Hepatocyte (in vitro differentiated cells): Measurements from ENCODE around the gene RASGRF1. TPM values are rescaled to one million over a fixed set of nuclear protein-coding genes. Genes with fewer than 3 reads are reported as not detected.

Experiments used
- DNase-seq: peaks from one replicate; pipeline ENCODE4 v3.0.0-alpha.2; 2016; ENCODE audit warnings: low spot score
- H2AFZ ChIP-seq: fragments of 200-600 bp; sonication (generic); 2 replicates; pipeline ENCODE4 v1.6.0; 2016; ENCODE audit warnings: antibody characterized with exemption, mild to moderate bottlenecking
- H3K27ac ChIP-seq: fragments of 200-600 bp; sonication (generic); 2 replicates; pipeline ENCODE4 v1.5.1; 2016; ENCODE audit warnings: mild to moderate bottlenecking
- H3K27me3 ChIP-seq: fragments of 200-600 bp; sonication (generic); 2 replicates; pipeline ENCODE4 v1.6.1; 2016
- H3K36me3 ChIP-seq: fragments of 200-600 bp; sonication (generic); replicated peaks from 2 replicates; pipeline ENCODE4 v1.5.1; 2016; ENCODE audit warnings: low read depth; ENCODE audit not compliant: insufficient read depth
- H3K4me1 ChIP-seq: fragments of 200-600 bp; sonication (generic); 2 replicates; pipeline ENCODE4 v1.5.1; 2016; ENCODE audit warnings: mild to moderate bottlenecking, moderate library complexity; ENCODE audit not compliant: insufficient read depth
- H3K4me2 ChIP-seq: fragments of 200-600 bp; sonication (generic); 2 replicates; pipeline ENCODE4 v1.6.0; 2016
- H3K4me3 ChIP-seq: fragments of 200-600 bp; sonication (generic); 2 replicates; pipeline ENCODE4 v1.5.1; 2016; ENCODE audit warnings: mild to moderate bottlenecking
- H3K79me2 ChIP-seq: fragments of 200-600 bp; sonication (generic); 2 replicates; pipeline ENCODE4 v1.6.0; 2017; ENCODE audit warnings: mild to moderate bottlenecking
- H3K9me2 ChIP-seq: fragments of 200-600 bp; sonication (generic); replicated peaks from 2 replicates; pipeline ENCODE4 v1.6.0; 2017; ENCODE audit warnings: mild to moderate bottlenecking; ENCODE audit not compliant: insufficient read depth
- H3K9me3 ChIP-seq: fragments of 200-600 bp; sonication (generic); 2 replicates; pipeline ENCODE4 v1.5.1; 2016; ENCODE audit warnings: low read depth, mild to moderate bottlenecking
- H4K20me1 ChIP-seq: fragments of 200-600 bp; sonication (generic); 2 replicates; pipeline ENCODE4 v1.6.0; 2016; ENCODE audit warnings: mild to moderate bottlenecking; ENCODE audit not compliant: insufficient read depth, poor library complexity, severe bottlenecking
- CTCF ChIP-seq: fragments of 200-600 bp; sonication (generic); IDR thresholded peaks from 2 replicates; pipeline ENCODE4 v1.5.1; 2016; ENCODE audit warnings: antibody characterized with exemption, mild to moderate bottlenecking; ENCODE audit not compliant: poor library complexity
- EZH2 ChIP-seq: fragments of 200-600 bp; sonication (generic); IDR thresholded peaks from 2 replicates; pipeline ENCODE4 v1.6.1; 2016; ENCODE audit warnings: antibody characterized with exemption, mild to moderate bottlenecking, borderline replicate concordance
- EZH2phosphoT487 ChIP-seq: fragments of 200-600 bp; sonication (generic); IDR thresholded peaks from one replicate; pipeline ENCODE4 v1.6.1; 2018; ENCODE audit warnings: antibody characterized with exemption, mild to moderate bottlenecking, low read depth, moderate library complexity; ENCODE audit not compliant: unreplicated experiment, severe bottlenecking
- WGBS: methylation state at CpG from one replicate; pipeline ENCODE4 v1.1.6; 2016; ENCODE audit warnings: low lambda C conversion rate; ENCODE audit errors: missing lambda C conversion rate; 5-methylcytosine and 5-hydroxymethylcytosine counted together
- polyA plus RNA-seq: library from polyadenylated mRNA; unstranded; fragments of >200 nt; fragmentation: Nextera tagmentation; extraction: Ambion mirVana; gene quantifications from 2 replicates; pipeline ENCODE4 v1.2.1, GENCODE V29; 2016
- total RNA-seq: library from RNA; depleted of rRNA; stranded (reverse); fragments of >200 nt; gene quantifications from 2 replicates; pipeline ENCODE4 v1.2.3, GENCODE V29; 2014

RASGRF1 gene
- total and polyA plus RNA-seq, 2 experiments from 2014 or later: 0.52 to 1.5 TPM

GRCh38 chr15:79006071-79006470, 84.5 kb downstream of the RASGRF1 start:
- H3K36me3 ChIP-seq: no peaks in the 10 kb centered on the region
- no peaks in the 10 kb centered on the region for H3K27me3 ChIP-seq
- H2AFZ ChIP-seq: no peak overlapping the region
- H3K27ac ChIP-seq: no peak overlapping the region
- no peaks in the 10 kb centered on the region for H4K20me1 ChIP-seq
- no peaks in the 10 kb centered on the region for H3K79me2 ChIP-seq
- H3K9me3 ChIP-seq: no peaks in the 10 kb centered on the region
- no peak overlapping the region for H3K4me3 ChIP-seq
- WGBS: 95% methylated on average over 16 of the region's 16 CpGs
- H3K9me2 ChIP-seq: no peaks in the 10 kb centered on the region
- no peaks in the 10 kb centered on the region for H3K4me1 ChIP-seq
- no peak for DNase-seq
- TF ChIP-seq CTCF: no peak
- no peak for TF ChIP-seq EZH2phosphoT487
- no peak for TF ChIP-seq EZH2
- H3K4me2 ChIP-seq: no peak overlapping the region

GRCh38 chr15:79004336-79004735, 86.2 kb downstream of the RASGRF1 start:
- peak; percentile 46 for DNase-seq
- H4K20me1 ChIP-seq: no peaks in the 10 kb centered on the region
- no peaks in the 10 kb centered on the region for H3K4me1 ChIP-seq
- no peak overlapping the region for H3K27ac ChIP-seq
- H2AFZ ChIP-seq: no peak overlapping the region
- WGBS: 60% methylated on average over 6 of the region's 6 CpGs
- no peaks in the 10 kb centered on the region for H3K9me3 ChIP-seq
- TF ChIP-seq CTCF (no peak), EZH2 (no peak), EZH2phosphoT487 (no peak)
- no peaks in the 10 kb centered on the region for H3K79me2 ChIP-seq
- no peaks in the 10 kb centered on the region for H3K27me3 ChIP-seq
- no peak overlapping the region for H3K4me3 ChIP-seq
- no peaks in the 10 kb centered on the region for H3K36me3 ChIP-seq
- no peak overlapping the region for H3K4me2 ChIP-seq
- no peaks in the 10 kb centered on the region for H3K9me2 ChIP-seq

- Histone ChIP-seq H3K4me2 (no peak overlapping the region), H2AFZ (no peak overlapping the region), H3K4me1 (no peaks in the 10 kb centered on the region), H4K20me1 (no peaks in the 10 kb centered on the region), H3K36me3 (no peaks in the 10 kb centered on the region), H3K9me2 (no peaks in the 10 kb centered on the region), H3K27ac (no peak overlapping the region), H3K79me2 (no peaks in the 10 kb centered on the region), H3K4me3 (no peak overlapping the region), H3K9me3 (no peaks in the 10 kb centered on the region), H3K27me3 (no peaks in the 10 kb centered on the region)
- WGBS: 93% methylated on average over 24 of the region's 24 CpGs
- TF ChIP-seq EZH2phosphoT487: no peak
- no peak for TF ChIP-seq CTCF
- no peak for TF ChIP-seq EZH2
- no peak for DNase-seq
These were observed 86.7 kb downstream of the RASGRF1 start for GRCh38 chr15:79003896-79004295.

- DNase-seq: no peak
- Histone ChIP-seq H2AFZ (no peak overlapping the region), H3K4me3 (no peak overlapping the region), H3K9me2 (no peaks in the 10 kb centered on the region), H3K4me1 (no peaks in the 10 kb centered on the region), H4K20me1 (no peaks in the 10 kb centered on the region), H3K36me3 (no peaks in the 10 kb centered on the region), H3K4me2 (no peak overlapping the region), H3K27ac (no peak overlapping the region), H3K79me2 (no peaks in the 10 kb centered on the region), H3K27me3 (no peaks in the 10 kb centered on the region), H3K9me3 (no peaks in the 10 kb centered on the region)
- TF ChIP-seq EZH2phosphoT487 (no peak), CTCF (no peak), EZH2 (no peak)
- 90% methylated on average over 9 of the region's 9 CpGs for WGBS
These were observed 87.3 kb downstream of the RASGRF1 start for GRCh38 chr15:79003301-79003700.
